Middle frontal gyrus (tissue), 1 donor: ENCODE data around the gene PKD2.
"Not testable (repeated sequence)": the region's sequence is repeated elsewhere in the genome, so short reads cannot be mapped to it uniquely, and the experiment has no call there.

Experiments used
- DNase-seq: peaks from one replicate; pipeline ENCODE4 v3.0.0-alpha.2; 2015; ENCODE audit warnings: low spot score; ENCODE audit errors: extremely low spot score

The PKD2 gene

DNA sequence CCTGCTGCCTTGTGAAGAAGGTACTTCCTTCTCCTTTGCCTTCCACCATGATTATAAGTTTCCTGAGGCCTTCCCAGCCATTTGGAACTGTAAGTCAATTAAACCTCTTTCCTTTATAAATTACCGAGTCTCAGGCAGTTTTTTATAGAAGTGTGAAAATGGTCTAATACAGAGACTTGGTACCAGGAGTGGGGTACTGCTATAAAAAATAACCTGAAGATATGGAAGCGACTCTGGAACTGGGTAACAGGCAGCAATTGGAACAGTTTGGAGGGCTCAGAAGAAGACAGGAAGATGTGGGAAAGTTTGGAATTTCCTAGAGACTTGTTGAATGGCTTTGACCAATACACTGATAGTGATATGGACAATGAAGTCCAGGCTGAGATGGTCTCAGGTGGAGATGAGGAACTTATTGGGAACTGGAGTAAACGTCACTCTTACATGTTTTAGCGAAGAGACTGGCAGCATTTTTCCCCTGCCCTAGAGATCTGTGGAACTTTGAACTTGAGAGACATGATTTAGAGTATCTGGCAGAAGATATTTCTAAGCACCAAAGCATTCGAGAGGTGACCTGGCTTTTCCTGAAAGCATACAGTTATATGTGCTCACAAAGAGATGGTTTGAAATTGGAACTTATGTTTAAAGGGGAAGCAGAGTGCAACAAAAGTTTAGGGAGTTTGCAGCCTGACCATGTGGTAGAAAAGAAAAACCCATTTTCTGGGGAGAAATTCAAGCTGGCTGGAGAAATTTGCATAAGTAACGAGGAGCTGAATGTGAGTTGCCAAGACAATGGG is 18.6 kb downstream of the PKD2 start:
- not testable (repeated sequence) for DNase-seq

- DNase-seq = no peak
Measured at GRCh38 chr4:88027611-88028608, 20.5 kb downstream of the PKD2 start.

- no peak for DNase-seq
Measured at GRCh38 chr4:88028946-88029345, 21.5 kb downstream of the PKD2 start.

DNA sequence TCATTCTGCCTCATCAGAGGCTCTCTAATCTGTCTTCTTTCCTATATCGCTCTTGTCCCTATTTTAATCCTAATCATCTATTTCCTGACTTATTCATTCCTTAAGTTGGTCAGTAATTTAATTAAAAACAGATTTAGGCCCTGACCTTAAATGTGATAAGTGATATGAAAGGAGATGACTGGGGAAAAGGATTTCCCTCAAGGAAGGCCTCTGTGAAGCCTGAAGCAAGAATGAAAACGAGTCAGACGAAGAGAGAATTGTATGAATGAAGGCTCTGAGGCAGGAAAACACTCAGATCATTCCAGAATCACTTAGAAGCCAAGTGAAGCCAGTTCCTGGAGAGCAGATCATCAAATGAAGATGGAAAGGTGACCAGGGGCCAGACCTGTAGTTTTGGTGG is 22.1 kb downstream of the PKD2 start:
- no peak for DNase-seq

GRCh38 chr4:88030565-88031310 is 23.3 kb downstream of the PKD2 start:
- DNase-seq = no peak

DNA sequence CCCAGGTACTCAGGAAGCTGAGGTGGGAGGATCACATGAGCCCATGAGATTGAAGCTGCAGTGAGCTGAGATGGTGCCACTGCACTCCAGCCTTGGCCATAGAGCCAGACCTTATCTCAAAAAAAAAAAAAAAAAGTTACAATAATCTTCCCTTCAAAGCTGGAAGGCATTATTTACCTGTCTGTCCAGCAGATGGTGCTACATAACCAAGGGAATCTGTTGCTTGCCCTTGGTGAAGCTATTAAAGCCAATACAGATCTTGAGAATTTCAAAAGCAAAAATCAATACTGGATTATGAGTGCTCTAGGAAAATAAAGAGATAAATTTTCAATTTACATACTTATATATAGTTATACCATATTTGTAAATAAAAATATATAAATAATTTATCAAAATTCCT is 25.9 kb downstream of the PKD2 start:
- no peak for DNase-seq

DNA sequence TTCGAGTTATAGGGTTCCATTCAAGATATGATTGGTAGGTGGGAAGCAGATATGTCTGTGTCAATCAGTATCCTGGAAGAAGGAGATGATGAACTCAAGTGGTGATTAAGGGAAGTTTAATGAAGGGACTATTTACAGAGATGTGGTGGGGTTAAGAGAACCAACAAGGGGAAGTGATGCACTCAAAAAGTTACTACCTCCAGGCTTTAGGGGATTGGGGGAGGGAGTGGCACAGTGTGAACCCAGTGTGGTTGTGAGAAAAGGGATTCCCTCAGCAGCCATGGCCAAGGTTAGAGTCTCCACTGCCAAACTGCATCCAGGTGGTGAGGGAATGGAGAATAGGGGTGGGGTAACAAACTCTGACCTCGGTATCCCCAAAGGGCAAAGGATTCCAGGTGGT is 27.9 kb downstream of the PKD2 start:
- no peak for DNase-seq

DNA sequence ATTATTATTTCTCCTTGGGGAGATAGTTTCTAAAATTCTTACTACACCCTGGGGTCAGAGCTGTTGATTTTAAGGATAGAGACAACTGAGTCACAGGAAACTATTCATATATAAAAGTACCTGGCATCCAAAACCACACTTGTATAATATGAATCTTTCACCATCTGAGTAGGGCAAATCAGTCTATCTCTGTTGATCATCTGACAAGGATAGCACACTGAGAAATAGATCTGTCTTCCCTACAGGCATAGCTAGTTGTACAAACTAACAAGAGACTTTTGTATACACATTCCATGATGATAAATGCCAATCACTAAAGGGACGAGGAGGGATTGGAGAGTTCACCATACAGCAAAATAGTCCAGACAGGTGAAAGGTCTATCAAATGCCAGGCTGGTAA is 30.0 kb downstream of the PKD2 start:
- no peak for DNase-seq

DNA sequence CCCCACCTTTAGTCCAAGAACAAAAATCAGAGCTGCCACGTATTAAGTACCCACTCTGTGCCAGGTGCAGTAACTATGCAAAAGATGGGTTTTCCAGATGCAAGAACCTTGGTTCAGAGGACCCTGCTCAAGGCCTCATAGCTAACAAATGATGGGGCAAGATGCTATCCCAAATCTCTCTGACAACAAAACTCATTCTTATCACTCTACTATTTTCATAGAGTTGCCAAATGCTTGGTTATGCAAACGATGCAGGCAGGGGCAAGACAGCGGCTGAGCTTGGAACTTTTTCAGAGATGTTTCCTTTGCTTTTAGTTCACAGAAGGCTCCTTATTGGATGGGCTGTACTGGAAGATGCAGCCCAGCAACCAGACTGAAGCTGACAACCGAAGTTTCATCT is 30.5 kb downstream of the PKD2 start:
- DNase-seq = no peak

- DNase-seq = no peak
Measured at GRCh38 chr4:88040707-88041106, 33.3 kb downstream of the PKD2 start.

DNA sequence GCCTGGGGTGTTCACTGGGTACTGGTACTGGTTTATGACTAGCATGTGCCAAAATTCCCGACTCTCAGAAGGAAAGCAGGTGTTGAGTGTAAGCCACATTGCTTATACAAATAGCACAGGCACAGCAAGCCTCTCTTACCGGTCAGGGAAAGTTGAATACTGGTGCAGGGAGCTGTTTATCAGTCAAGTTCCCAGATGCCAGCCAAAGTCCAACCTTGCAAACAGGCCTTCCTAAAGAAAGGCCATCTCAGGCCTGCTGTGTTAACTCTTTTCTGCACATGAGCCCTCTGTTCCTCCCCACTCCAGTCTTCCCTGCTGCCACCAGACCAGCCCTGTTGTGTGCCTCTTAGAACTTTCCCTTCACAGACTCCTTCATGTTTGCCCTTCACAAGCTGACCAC is 34.2 kb downstream of the PKD2 start:
- DNase-seq = no peak

DNA sequence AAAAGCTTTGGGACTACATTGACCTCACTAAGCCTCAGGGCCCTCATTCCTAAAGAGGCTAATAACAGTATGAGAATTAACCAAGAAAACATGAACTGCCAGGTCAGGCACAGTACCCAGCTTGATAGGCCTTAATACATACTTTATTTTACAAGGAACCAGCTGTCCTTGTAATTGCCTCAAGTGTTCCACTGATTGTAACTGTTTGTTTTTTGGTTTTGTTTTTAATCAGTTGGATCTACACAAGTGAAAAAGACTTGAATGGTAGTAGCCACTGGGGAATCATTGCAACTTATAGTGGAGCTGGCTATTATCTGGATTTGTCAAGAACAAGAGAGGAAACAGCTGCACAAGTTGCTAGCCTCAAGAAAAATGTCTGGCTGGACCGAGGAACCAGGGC is 35.6 kb downstream of the PKD2 start:
- no peak for DNase-seq

- DNase-seq = no peak
Measured at GRCh38 chr4:88043586-88044340, 36.3 kb downstream of the PKD2 start.

DNA sequence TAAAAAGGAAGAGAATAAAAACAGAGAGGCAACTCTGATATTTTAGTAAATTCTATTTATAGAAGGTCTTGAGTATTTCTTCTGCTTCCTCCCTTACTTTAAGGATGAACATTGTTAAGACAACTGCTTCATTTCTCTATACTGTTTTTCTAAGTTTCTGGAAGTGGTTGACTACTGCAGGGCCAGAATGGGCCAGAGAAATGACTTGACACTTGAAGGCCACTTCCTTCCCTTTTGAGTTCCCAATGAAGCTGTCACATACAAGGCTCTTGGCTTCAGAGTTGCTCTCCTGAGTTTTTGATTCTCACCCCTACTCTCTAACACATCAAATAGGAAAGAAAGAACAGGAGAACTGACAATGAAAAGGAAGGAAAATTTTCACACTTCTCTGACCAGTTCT is 37.6 kb downstream of the PKD2 start:
- no peak for DNase-seq

DNA sequence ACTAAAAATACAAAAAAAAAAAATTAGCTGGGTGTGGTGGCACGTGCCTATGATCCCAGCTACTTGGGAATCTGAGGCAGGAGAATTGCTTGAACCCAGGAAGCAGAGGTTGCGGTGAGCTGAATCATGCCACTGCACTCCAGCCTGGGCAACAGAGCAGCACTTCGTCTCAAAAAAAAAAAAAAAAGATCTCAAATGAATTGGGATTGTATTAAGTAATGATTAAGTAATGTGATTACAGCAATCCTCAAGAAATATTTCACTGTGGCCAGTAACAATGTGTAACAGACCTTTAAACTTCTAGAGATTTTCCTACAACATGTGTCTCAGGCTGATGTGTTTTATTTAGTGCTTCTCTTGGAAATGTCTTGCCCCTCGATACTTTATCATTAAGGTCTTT is 46.8 kb downstream of the PKD2 start:
- DNase-seq = no peak

GRCh38 chr4:88054901-88055300 is 47.5 kb downstream of the PKD2 start:
- DNase-seq = no peak

GRCh38 chr4:88058295-88058694 is 50.9 kb downstream of the PKD2 start:
- DNase-seq = no peak

GRCh38 chr4:88059766-88060165 is 52.3 kb downstream of the PKD2 start:
- DNase-seq = no peak

GRCh38 chr4:88060431-88060830 is 53.0 kb downstream of the PKD2 start:
- no peak for DNase-seq

DNA sequence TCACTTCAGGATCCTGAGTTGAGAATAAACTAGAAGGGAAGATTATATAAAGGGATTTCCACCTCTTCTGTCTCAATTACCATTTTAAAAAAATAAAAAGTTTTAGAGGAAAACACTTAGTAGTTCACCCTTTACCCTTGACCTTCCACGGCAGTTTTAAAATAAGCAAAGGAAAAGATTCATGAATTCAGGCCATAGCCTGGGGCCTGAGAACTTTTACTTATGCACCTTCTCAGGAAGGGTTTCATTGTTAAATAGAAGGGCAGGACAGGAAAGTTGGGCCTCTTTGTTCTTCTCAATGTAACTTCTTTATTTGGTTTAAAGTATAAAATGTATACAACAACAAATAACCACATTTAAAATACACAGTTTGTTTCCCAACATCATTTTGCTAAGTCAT is 54.9 kb downstream of the PKD2 start:
- no peak for DNase-seq

GRCh38 chr4:88062843-88063242 is 55.4 kb downstream of the PKD2 start:
- no peak for DNase-seq
